ENCODE measurements around the gene C12orf75.

Gene C12orf75

GRCh38 chr12:105384916-105385535 lies 54.5 kb downstream of the C12orf75 start:
- H3K4me1 ChIP-seq (ENCODE audit: control insufficient read depth in 5 of 5, insufficient read depth in 5 of 5, low read length in 5 of 5) = peaks cover 3 to 8% (median 7%) of the 10 kb centered on the region in 5 donors
- H3K9me3 ChIP-seq (ENCODE audit: control insufficient read depth in 5 of 5, low read length in 5 of 5) = no peaks in the 10 kb centered on the region
- no peak overlapping the region for H3K4me3 ChIP-seq (ENCODE audit: low read depth in 1 of 5, low read length in 5 of 5)
- no peak overlapping the region for H3K27ac ChIP-seq (ENCODE audit: low read depth, low read length)
- no peak overlapping the region for H3K9ac ChIP-seq (ENCODE audit: low read length in 5 of 5)
- peaks cover 0 to 2% (median 0%) of the 10 kb centered on the region in 5 donors for H3K27me3 ChIP-seq (ENCODE audit: control insufficient read depth in 5 of 5, insufficient read depth in 4 of 5, low read length in 5 of 5)
- no peaks in the 10 kb centered on the region for H3K36me3 ChIP-seq (ENCODE audit: control insufficient read depth in 5 of 5, insufficient read depth in 5 of 5, low read length in 5 of 5)

- peaks cover 3 to 8% (median 7%) of the 10 kb centered on the region in 5 donors for H3K4me1 ChIP-seq (ENCODE audit: control insufficient read depth in 5 of 5, insufficient read depth in 5 of 5, low read length in 5 of 5)
- peaks cover 0 to 2% (median 0%) of the 10 kb centered on the region in 5 donors for H3K27me3 ChIP-seq (ENCODE audit: control insufficient read depth in 5 of 5, insufficient read depth in 4 of 5, low read length in 5 of 5)
- no peak overlapping the region for H3K9ac ChIP-seq (ENCODE audit: low read length in 5 of 5)
- no peaks in the 10 kb centered on the region for H3K9me3 ChIP-seq (ENCODE audit: control insufficient read depth in 5 of 5, low read length in 5 of 5)
- H3K36me3 ChIP-seq (ENCODE audit: control insufficient read depth in 5 of 5, insufficient read depth in 5 of 5, low read length in 5 of 5) = no peaks in the 10 kb centered on the region
- H3K27ac ChIP-seq (ENCODE audit: low read depth, low read length) = no peak overlapping the region
- no peak overlapping the region for H3K4me3 ChIP-seq (ENCODE audit: low read depth in 1 of 5, low read length in 5 of 5)
Observed at GRCh38 chr12:105386431-105386830, 55.9 kb downstream of the C12orf75 start.

GRCh38 chr12:105391231-105391630 lies 60.7 kb downstream of the C12orf75 start:
- no peaks in the 10 kb centered on the region for H3K36me3 ChIP-seq (ENCODE audit: control insufficient read depth in 5 of 5, insufficient read depth in 5 of 5, low read length in 5 of 5)
- no peak overlapping the region for H3K9ac ChIP-seq (ENCODE audit: low read length in 5 of 5)
- H3K27me3 ChIP-seq (ENCODE audit: control insufficient read depth in 5 of 5, insufficient read depth in 4 of 5, low read length in 5 of 5) = peaks cover 0 to 2% (median 0%) of the 10 kb centered on the region in 5 donors
- peaks cover 2 to 13% (median 7%) of the 10 kb centered on the region in 5 donors for H3K4me1 ChIP-seq (ENCODE audit: control insufficient read depth in 5 of 5, insufficient read depth in 5 of 5, low read length in 5 of 5)
- no peak overlapping the region for H3K4me3 ChIP-seq (ENCODE audit: low read depth in 1 of 5, low read length in 5 of 5)
- no peaks in the 10 kb centered on the region for H3K9me3 ChIP-seq (ENCODE audit: control insufficient read depth in 5 of 5, low read length in 5 of 5)
- H3K27ac ChIP-seq (ENCODE audit: low read depth, low read length) = no peak overlapping the region

- no peak overlapping the region for H3K9ac ChIP-seq (ENCODE audit: low read length in 5 of 5)
- no peak overlapping the region for H3K4me3 ChIP-seq (ENCODE audit: low read depth in 1 of 5, low read length in 5 of 5)
Observed at GRCh38 chr12:105393587-105393986, 63.1 kb downstream of the C12orf75 start.

GRCh38 chr12:105396024-105396423 lies 65.5 kb downstream of the C12orf75 start:
- Histone ChIP-seq H3K4me3 (ENCODE audit: low read depth in 1 of 5, low read length in 5 of 5) (no peak overlapping the region), H3K27me3 (ENCODE audit: control insufficient read depth in 5 of 5, insufficient read depth in 4 of 5, low read length in 5 of 5) (no peaks in the 10 kb centered on the region), H3K9ac (ENCODE audit: low read length in 5 of 5) (no peak overlapping the region), H3K4me1 (ENCODE audit: control insufficient read depth in 5 of 5, insufficient read depth in 5 of 5, low read length in 5 of 5) (peaks cover 2 to 13% (median 7%) of the 10 kb centered on the region in 5 donors), H3K36me3 (ENCODE audit: control insufficient read depth in 5 of 5, insufficient read depth in 5 of 5, low read length in 5 of 5) (no peaks in the 10 kb centered on the region), H3K9me3 (ENCODE audit: control insufficient read depth in 5 of 5, low read length in 5 of 5) (peaks cover 0 to 4% (median 0%) of the 10 kb centered on the region in 5 donors), H3K27ac (ENCODE audit: low read depth, low read length) (no peak overlapping the region)

More at GRCh38 chr12:105393587-105393986, 63.1 kb downstream of the C12orf75 start:
- Histone ChIP-seq H3K36me3 (ENCODE audit: control insufficient read depth in 5 of 5, insufficient read depth in 5 of 5, low read length in 5 of 5) (no peaks in the 10 kb centered on the region), H3K4me1 (ENCODE audit: control insufficient read depth in 5 of 5, insufficient read depth in 5 of 5, low read length in 5 of 5) (peaks cover 2 to 13% (median 7%) of the 10 kb centered on the region in 5 donors), H3K27ac (ENCODE audit: low read depth, low read length) (no peak overlapping the region), H3K27me3 (ENCODE audit: control insufficient read depth in 5 of 5, insufficient read depth in 4 of 5, low read length in 5 of 5) (peaks cover 0 to 2% (median 0%) of the 10 kb centered on the region in 5 donors), H3K9me3 (ENCODE audit: control insufficient read depth in 5 of 5, low read length in 5 of 5) (peaks cover 0 to 1% (median 0%) of the 10 kb centered on the region in 5 donors)

- Histone ChIP-seq H3K4me1 (ENCODE audit: control insufficient read depth in 5 of 5, insufficient read depth in 5 of 5, low read length in 5 of 5) (peaks cover 2 to 13% (median 7%) of the 10 kb centered on the region in 5 donors), H3K27me3 (ENCODE audit: control insufficient read depth in 5 of 5, insufficient read depth in 4 of 5, low read length in 5 of 5) (no peaks in the 10 kb centered on the region), H3K4me3 (ENCODE audit: low read depth in 1 of 5, low read length in 5 of 5) (no peak overlapping the region)
Observed at GRCh38 chr12:105396983-105397382, 66.5 kb downstream of the C12orf75 start.

GRCh38 chr12:105398930-105399329 lies 68.4 kb downstream of the C12orf75 start:
- no peaks in the 10 kb centered on the region for H3K27me3 ChIP-seq (ENCODE audit: control insufficient read depth in 5 of 5, insufficient read depth in 4 of 5, low read length in 5 of 5)
- peaks cover 0 to 4% (median 0%) of the 10 kb centered on the region in 5 donors for H3K9me3 ChIP-seq (ENCODE audit: control insufficient read depth in 5 of 5, low read length in 5 of 5)
- H3K4me3 ChIP-seq (ENCODE audit: low read depth in 1 of 5, low read length in 5 of 5) = no peak overlapping the region
- no peak overlapping the region for H3K9ac ChIP-seq (ENCODE audit: low read length in 5 of 5)
- H3K36me3 ChIP-seq (ENCODE audit: control insufficient read depth in 5 of 5, insufficient read depth in 5 of 5, low read length in 5 of 5) = no peaks in the 10 kb centered on the region
- peaks cover 0 to 3% (median under 1%) of the 10 kb centered on the region in 5 donors for H3K4me1 ChIP-seq (ENCODE audit: control insufficient read depth in 5 of 5, insufficient read depth in 5 of 5, low read length in 5 of 5)
- no peak overlapping the region for H3K27ac ChIP-seq (ENCODE audit: low read depth, low read length)

More at GRCh38 chr12:105396983-105397382, 66.5 kb downstream of the C12orf75 start:
- H3K27ac ChIP-seq (ENCODE audit: low read depth, low read length) = no peak overlapping the region
- peaks cover 0 to 4% (median 0%) of the 10 kb centered on the region in 5 donors for H3K9me3 ChIP-seq (ENCODE audit: control insufficient read depth in 5 of 5, low read length in 5 of 5)
- no peak overlapping the region for H3K9ac ChIP-seq (ENCODE audit: low read length in 5 of 5)
- no peaks in the 10 kb centered on the region for H3K36me3 ChIP-seq (ENCODE audit: control insufficient read depth in 5 of 5, insufficient read depth in 5 of 5, low read length in 5 of 5)

- Histone ChIP-seq H3K36me3 (ENCODE audit: control insufficient read depth in 5 of 5, insufficient read depth in 5 of 5, low read length in 5 of 5) (no peaks in the 10 kb centered on the region), H3K27ac (ENCODE audit: low read depth, low read length) (no peak overlapping the region), H3K27me3 (ENCODE audit: control insufficient read depth in 5 of 5, insufficient read depth in 4 of 5, low read length in 5 of 5) (no peaks in the 10 kb centered on the region), H3K4me1 (ENCODE audit: control insufficient read depth in 5 of 5, insufficient read depth in 5 of 5, low read length in 5 of 5) (no peaks in the 10 kb centered on the region), H3K4me3 (ENCODE audit: low read depth in 1 of 5, low read length in 5 of 5) (no peak overlapping the region), H3K9ac (ENCODE audit: low read length in 5 of 5) (no peak overlapping the region), H3K9me3 (ENCODE audit: control insufficient read depth in 5 of 5, low read length in 5 of 5) (peaks cover 0 to 4% (median 0%) of the 10 kb centered on the region in 5 donors)
Observed at GRCh38 chr12:105399428-105400081, 69.1 kb downstream of the C12orf75 start.

- H3K36me3 ChIP-seq (ENCODE audit: control insufficient read depth in 5 of 5, insufficient read depth in 5 of 5, low read length in 5 of 5) = no peaks in the 10 kb centered on the region
- H3K27me3 ChIP-seq (ENCODE audit: control insufficient read depth in 5 of 5, insufficient read depth in 4 of 5, low read length in 5 of 5) = no peaks in the 10 kb centered on the region
- peaks cover 0 to 4% (median 0%) of the 10 kb centered on the region in 5 donors for H3K9me3 ChIP-seq (ENCODE audit: control insufficient read depth in 5 of 5, low read length in 5 of 5)
- H3K4me3 ChIP-seq (ENCODE audit: low read depth in 1 of 5, low read length in 5 of 5) = no peak overlapping the region
- no peak overlapping the region for H3K27ac ChIP-seq (ENCODE audit: low read depth, low read length)
- H3K4me1 ChIP-seq (ENCODE audit: control insufficient read depth in 5 of 5, insufficient read depth in 5 of 5, low read length in 5 of 5) = no peaks in the 10 kb centered on the region
- H3K9ac ChIP-seq (ENCODE audit: low read length in 5 of 5) = no peak overlapping the region
Observed at GRCh38 chr12:105400227-105400626, 69.7 kb downstream of the C12orf75 start.

- Histone ChIP-seq H3K4me3 (ENCODE audit: low read depth in 1 of 5, low read length in 5 of 5) (no peak overlapping the region), H3K27ac (ENCODE audit: low read depth, low read length) (no peak overlapping the region), H3K9ac (ENCODE audit: low read length in 5 of 5) (no peak overlapping the region), H3K9me3 (ENCODE audit: control insufficient read depth in 5 of 5, low read length in 5 of 5) (peaks cover 0 to 4% (median 0%) of the 10 kb centered on the region in 5 donors), H3K4me1 (ENCODE audit: control insufficient read depth in 5 of 5, insufficient read depth in 5 of 5, low read length in 5 of 5) (no peaks in the 10 kb centered on the region), H3K27me3 (ENCODE audit: control insufficient read depth in 5 of 5, insufficient read depth in 4 of 5, low read length in 5 of 5) (no peaks in the 10 kb centered on the region), H3K36me3 (ENCODE audit: control insufficient read depth in 5 of 5, insufficient read depth in 5 of 5, low read length in 5 of 5) (no peaks in the 10 kb centered on the region)
Observed at GRCh38 chr12:105401198-105401597, 70.7 kb downstream of the C12orf75 start.
